Activated CD8-positive, alpha-beta memory T cell treated with anti-CD3 and anti-CD28 coated beads for 48 hours (primary cell): ENCODE results near the gene DET1.
"Not testable (repeated sequence)": the region's sequence is repeated elsewhere in the genome, so short reads cannot be mapped to it uniquely, and the experiment has no call there.

Source experiments
- DNase-seq, 3 experiments: peaks; one replicate each; pipeline ENCODE4 v3.0.0-alpha.2; 2020; ENCODE audit warnings: low read depth in 2 of 3, low spot score in 2 of 3

Gene DET1

DNA sequence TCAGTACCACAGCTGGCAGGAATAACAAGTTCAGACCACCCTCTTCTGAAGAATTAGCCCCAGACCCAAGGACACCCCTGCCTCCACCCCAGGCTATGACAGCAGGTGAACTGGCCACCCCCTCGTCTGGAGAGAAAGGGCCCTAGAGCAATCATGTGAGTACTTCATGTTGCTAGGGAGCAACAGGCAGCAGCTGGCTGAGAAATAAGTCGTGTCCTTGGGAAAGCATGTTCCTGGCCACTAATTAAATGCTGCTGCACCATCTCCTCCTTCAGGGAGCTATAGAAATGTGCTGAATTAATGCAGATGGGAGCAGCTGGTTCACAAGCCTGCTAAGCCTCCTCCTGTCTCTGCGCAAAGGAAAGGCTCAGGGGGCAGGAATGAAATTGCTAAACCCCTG, 47.5 kb downstream of the DET1 start:
- DNase-seq, result no peak

DNA sequence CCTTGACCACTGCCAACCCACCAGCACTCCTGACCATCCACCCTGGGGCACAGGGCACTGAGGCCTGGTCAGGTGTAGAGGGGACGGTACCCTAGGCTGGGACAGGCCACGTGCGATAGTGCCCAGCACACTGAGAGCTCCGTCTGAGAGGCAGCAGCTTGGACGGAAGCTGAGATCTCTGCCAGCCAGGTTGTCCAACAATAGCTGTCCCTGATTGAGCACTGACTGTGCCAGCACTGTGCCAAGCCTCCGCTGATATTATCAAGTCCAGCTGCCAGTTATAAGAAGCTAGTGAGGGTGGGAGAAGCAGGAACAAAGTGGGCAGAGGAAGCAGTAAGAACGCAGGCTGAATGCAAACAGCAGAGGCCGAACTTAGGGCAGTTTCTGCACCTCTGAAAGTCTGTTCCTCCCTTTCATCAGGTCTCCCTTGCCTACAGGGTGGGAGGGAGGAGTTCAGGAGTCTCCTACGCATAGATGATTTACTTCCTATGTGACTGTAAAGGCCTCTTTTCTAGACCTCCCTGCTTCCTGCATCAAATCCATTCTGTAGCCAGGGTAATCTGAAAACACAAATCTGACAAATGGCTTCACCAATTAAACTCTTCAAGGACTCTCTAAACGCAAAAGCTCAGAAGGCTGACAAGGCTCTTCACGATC, 49.2 kb downstream of the DET1 start:
- no peak for DNase-seq

DNA sequence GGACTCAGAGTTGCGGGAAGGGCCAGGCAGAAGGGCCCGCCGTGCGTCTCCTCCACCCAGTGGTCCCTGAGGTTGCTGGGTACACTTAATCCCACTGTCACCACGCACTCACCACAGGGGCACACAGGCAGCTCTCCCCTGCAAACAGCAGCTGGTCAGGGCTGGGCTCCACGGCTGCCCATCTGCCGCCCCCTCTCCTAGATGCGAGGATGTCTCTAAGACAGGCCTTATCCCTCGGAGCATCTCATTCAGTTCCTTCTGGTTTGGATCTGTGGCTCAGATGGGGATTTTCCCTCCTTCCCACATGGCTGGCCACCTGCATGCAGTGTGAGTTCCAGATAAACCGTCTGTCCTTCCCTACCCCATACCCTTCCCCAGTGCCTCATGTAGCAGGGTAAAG, 52.6 kb downstream of the DET1 start:
- DNase-seq, result no peak

DNA sequence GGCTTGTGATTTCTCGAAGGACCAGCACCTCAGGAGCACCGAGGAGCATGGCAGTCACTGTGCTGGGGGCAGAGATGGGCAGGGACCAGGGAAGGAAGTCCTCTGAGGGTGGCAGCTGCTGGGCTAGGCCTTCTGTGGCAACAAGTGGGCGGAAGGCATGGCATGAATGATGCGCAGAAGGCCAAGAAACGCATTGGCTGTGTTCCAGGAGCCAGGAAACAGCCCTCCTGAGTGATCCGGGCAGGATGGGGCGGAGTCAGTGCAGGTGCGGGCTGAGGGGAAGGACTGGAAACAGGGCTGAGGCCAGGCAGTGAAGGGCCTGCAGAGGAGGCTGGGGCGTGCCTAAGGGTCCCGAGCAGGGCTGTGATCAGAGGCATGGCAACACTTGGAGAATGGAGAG, 55.3 kb downstream of the DET1 start:
- DNase-seq, result no peak

DNA sequence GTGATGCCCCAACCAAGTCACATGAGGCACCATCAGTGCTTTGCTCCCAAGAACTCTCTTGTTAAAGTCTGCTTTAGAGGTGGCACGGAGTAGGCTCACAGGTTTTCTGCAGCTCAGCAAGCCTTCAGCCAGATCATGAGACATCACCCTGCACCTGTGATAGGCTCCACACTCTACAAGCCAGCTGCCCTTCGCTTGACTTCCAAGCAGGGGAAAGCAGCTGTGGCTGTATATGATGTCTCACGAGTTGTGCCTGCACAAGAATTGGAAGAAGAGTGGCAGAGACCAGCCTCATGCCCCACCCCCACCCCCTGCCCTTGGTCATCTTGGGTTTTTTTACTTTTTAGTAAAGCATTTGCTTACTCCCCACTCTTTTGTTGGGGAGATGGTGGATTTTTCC, 56.4 kb downstream of the DET1 start:
- DNase-seq, result no peak

DNA sequence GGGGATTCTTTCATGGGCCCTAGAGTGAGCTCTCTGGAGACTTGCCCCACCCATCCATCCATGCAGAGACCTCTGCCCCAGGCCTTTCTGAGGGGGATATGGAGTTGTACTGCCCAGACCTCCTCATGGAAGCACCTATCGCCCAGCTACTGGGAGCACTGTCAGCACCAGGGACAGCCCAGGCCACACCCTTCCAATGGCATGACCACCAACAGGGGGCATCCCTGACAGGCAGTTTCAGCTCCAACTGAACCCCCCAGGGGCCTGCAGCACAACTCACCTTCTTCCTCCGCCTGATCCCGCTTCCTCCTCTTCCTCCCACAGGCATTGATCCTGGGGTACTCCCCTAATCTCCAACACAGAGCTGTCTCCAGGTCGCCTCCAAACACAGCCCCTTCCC, 57.2 kb downstream of the DET1 start:
- no peak for DNase-seq

DNA sequence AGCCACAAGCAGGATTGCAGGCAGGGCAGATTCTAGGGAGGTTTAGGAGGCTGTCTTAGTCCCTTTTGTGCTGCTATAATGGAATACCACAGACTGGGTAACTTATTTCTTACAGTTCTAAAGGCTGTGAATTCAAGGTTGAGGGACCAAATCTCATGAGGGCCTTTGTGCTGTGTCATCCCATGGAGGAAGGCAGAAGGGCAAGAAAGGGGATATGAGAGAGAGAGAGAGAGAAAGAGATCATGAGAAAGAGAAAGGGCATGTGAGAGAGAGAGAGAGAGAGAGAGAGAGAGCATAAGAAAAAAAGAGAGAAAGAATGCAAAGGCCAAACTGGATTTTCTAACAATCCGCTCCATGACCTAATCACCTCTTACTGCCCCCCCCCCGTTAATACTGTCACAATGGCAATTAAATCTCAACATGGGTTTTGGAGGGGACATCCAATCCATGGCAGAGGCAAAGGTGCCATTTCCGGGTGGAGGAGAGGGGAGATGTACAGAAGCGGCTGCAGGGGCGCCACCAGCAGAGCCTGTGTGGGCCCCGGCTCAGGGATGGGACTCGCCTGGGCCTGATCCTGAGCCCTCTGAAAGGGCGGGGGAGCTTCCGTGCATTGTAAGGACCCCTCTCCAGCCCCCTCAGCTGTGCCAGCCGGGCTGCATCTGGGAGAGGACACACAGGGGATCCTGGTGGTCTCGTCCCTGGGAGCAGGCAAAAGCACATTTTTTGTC, 58.5 kb downstream of the DET1 start:
- DNase-seq, result no peak

DNA sequence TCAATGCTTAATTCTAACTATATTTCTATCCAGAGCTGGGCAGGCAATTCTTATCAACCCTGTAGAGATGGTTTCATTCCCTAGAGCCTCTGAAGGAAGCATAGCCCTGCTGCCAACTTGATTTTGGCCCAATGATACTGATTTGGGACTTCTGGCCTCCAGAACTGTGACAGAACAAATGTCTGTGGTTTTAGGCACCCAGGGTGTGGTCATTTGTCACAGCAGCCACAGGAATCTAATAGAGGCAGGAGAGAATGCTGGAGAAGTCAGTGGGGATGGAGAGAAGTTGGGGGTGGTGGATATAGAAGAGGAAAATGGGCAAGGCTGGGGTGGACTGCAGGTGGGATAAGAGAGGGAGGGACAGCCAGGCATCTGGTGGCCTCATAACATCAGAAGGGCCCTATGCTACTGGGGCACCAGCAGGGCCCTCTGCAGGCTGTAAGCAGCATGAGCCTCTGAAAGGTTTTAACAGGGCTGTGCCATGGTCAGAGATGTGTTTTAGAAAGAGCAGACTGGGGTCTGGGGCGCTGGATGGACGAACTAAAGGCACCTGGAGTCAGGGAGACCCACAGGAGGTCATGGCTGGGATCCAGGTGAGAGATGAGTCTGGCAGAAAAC, 59.2 kb downstream of the DET1 start:
- no peak for DNase-seq

DNA sequence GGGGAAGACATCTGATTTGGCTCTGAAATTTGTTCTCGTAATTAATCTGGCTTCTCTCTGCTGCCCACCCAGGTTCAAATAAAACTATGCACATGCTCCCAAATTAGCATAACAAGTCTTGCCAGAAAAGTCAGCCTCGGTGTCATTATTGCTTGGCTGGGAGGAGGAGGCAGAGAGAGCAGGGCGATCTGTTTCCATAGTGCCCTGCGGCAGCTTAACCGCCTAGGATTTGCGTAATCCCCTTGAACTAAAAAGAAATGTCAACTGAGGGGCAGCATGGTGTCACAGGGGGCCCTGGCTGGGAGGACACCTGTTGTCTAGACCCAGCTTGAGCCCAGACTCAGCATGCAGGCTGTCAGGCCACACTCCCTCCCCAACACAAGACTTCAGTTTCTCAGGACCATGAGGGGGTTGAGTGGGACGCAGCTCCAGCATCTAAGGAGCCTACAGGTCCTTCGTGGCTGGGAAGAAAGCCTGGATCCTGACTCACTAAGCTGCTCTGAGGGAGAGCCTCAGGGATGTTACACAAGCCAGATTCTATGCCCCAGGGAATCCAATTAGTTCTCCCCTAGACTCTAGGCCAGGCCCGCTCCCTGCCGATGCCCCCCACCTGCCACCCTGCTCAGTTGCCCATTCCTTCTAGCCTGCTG, 61.7 kb downstream of the DET1 start:
- DNase-seq, result no peak

DNA sequence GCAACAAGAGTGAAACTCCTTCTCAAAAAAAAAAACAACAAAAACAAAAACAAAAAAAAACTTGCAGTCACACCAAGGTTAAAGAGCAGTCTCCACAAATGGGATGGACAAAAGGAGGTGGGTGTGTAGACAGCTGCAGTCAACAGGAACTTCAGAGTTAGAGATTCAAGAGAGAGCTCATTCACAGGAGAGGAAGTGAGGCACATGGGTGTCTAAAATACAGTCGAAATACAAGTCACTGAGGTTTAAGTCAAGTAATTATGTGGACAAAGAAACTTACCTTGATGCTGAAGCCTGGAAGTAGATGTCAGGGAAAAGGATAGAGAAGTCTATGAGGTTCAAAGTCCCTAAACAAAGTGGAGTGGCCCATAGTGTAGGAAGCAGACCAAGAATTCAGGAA, 64.2 kb downstream of the DET1 start:
- no peak for DNase-seq

DNA sequence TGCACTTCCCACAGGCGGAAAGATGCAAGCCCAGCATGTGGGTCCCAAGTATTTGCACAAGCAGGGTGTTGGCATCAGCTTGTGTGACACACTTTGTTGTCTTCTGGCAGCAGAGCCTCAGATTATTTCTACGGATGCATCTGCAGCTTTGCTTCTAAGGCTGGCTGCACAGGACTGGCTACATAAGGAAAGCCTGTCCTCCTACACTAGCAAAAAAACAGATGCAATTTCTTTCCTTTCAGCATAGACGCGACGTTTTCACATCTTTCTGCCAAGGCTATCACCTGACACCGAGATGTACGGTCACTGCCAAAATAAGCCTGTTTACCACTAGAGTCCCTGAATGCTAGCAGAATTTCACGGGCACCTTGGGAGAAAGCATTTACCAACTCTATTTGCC, 65.5 kb downstream of the DET1 start:
- no peak for DNase-seq

DNA sequence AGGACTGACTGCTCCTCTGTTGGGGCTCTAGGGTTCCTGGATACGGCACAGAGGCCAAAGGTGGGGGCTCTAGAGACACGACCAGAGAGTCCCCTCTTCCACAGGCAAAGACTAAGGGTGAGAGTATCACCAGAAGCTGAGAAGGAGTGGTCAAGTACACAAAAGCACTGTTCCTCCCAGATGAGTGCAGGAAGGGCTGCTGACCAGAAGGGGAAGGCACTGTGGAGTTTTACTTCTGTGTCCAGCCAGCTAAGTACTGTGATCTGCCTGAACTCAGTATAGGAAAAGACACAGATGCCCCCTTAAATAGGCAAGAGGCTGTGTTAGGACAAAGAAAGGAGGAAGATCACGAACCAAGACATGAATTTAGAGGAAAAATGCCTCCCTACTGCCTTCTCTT, 67.3 kb downstream of the DET1 start:
- DNase-seq, result no peak

DNA sequence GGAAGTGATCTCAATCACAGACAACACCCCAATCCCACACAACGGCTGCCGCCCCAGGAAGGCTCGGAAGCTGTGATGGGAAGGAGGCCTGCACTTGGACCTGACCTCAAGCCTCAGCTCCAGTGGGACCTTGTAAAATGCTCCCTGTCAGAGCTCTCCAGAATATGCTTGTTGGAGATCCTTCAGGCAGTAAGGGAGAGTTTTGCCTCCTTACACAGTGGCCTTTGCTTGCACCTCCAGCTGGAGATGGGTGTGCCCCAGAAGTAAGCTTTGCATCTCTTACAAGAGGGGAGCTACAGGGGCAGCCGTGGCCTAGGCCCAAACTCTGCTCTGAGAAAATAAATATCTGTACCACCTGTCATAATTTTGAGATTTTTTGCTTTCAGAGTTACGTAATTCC, 68.6 kb downstream of the DET1 start:
- no peak for DNase-seq

DNA sequence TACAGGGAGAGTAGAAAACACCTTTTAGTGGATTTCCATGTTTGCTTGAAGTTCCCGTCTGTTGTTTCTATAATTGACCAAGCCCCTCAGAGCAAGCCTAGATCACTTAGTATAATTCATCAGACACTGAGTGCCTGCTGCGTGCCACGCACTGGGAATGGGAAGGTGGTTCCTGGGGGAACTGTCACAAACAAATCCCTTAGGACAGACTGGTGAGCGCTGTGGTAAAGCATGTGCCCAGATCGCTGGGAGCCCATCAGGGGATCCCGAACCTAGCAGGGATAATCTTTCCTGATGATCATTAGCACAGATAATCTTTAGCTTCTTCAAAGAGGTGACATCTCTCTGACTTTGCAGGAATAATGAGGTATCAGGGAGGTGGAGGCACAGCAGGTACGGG, 69.4 kb downstream of the DET1 start:
- DNase-seq, result no peak

DNA sequence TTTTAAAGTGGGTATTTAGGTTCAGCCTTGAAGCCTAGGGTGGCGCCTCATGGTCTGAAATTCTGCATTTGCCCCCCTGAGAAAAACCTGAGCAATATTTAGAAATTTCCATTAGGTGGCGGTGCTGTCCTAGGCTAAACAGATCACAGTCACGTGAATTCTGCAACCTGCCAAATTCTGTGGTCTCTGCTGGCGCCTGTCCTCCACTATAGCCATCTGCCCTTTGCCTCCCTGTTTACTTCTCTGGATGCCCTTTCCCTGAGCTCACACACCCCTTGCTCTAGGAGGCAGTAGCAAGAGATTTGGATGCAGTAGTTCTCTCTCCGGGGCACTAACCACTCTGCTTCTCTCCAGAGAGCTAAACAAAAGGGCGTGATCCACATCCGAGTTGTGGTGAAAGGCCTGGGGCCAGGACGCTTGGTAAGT, 69.8 kb downstream of the DET1 start:
- no peak for DNase-seq

DNA sequence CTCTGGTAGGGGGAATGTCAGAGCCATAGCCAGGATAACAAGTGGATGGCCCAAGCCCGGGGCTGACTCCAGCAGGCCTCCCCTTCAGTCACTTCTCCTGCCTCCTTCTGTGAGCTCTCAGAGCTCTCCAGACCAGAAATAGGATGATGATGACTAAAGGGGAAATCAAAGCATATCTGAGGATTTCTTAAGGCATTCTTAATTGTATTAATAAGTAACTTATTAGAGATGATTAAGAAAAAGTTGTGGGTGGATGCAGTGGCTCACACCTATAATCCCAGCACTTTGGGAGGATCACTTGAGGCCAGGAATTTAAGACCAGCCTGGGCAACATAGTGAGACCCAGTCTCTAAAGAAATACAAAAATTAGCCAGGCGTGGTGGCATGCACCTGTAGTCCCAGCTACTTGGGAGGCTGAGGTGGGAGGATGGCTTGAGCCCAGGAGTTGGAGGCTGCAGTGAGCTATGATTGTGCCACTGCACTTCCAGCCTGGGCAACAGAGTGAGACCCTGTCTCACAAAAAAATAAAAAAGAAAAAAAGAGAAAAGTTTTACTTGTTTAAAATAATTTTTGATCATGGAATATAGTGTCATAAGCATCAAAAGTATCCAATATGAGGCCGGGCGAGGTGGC, 72.7 kb downstream of the DET1 start:
- not testable (repeated sequence) for DNase-seq

DNA sequence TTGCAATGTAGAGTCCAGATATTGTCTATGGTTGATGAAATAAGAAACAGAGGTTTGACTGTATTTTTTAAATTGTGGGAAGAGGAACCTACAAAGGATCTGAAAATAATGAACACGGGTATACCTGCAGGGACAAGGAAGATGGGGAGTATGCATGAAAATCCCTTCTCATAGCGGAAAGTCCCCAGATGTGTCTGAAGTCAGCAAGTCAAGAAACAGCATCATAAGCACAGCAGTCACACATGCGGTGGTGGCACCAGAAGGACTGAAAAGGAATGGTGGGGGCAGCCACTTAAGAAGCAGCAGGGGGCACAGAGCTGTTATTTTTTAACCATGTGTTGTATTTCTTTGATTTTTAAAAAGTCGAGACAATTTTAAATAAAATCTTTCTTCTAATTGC, 74.3 kb downstream of the DET1 start:
- no peak for DNase-seq

DNA sequence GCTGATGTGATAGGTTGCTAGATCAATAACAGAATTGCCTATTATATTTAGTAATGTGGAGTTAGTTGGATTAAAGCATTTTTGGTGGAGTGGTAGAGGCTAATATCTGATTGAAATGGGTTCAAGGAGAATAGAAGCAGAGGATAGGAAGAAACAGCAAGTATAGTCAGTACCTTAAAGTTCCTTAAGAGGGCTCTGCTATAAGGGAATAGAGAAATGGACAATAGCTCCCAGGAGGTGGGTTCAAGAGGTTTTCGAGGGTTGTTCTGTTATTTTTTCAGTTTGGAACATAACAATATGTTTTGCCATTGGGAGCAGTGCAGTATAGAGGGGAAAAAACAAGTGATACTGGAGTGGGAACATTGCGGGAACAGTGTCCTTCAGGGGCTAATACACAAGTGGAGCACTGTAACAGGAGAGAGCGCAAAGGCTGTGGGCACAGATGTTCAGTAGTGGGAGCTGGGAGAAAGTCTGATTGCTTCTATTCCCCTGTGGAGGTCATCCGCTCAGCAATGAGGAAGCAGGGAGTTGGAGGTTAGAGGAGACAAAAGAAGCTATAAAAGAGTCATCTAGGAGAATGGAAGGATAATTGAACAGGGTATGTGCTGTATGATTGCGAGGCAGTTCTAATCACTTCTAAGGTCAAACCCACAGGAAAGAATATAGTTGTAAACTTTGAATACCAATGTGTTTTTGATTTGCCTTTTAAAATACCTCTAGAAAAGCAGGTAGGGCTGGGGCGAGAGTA, 75.7 kb downstream of the DET1 start:
- no peak for DNase-seq

DNA sequence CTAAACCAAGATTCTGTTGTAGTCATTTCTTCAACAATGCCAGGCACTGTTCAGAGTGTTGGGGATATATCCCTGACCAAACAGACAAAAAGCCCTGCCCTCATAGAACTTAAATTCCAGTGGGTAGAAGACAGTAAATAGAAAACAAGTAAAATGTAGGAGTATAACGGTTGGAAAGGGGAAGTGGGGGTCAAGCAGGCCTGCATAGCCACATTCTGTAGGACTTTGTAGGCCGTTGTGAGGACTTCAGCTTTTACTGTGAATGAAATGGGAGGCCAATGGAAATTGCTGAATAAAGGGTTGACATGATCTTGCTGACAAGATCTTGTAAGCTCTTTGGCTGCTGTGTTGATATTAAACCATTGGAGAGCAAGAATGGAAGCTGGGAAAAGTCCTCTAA, 77.2 kb downstream of the DET1 start:
- no peak for DNase-seq

DNA sequence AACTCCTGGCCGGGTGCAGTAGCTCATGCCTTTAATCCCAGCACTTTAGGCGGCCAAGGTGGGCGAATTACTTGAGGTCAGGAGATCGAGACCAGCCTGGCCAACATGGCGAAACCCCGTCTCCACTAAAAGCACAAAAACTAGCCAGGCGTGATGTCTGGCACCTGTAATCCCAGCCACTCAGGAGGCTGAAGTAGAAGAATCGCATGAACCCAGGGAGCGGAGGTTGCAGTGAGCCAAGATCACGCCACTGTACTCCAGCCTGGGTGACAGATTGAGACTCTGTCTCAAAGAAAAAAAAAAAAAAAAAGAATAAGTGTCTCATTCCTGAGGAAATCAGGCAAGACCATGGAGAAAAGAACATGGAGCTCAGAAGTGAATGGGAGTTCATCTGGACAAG, 77.8 kb downstream of the DET1 start:
- not testable (repeated sequence) for DNase-seq

DNA sequence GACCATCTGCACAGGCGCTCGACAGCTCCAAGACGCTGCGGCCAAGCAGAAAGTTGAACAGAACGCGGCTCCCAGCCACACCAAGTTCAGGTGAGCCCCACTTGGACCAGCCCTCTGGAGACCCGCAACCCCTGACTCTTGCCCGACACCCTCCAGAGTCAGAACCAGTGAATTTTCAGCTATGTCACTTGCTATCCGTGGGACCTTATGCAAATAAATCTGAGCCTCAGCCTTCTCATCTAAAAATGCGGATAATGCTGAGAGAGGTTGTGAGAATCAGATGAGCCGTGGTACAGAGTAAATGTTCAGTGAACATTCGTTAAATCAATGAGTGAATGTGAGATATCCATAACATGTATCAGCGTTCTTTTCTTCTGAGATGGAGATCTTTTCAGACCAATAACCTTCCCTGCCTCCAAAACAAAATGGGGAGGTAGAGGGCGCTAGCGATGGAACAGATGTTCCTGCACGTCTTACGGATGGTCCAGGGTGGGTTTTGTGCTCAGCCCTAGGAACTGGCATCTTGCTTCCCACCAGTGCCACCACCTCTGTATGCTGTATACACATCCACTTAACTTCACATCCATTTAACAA, 78.4 kb downstream of the DET1 start:
- DNase-seq, result no peak
